GM18951 (cell line): Measurements from ENCODE around the gene DNM2.

ENCODE experiments used
- POLR2A ChIP-seq: IDR thresholded peaks from 4 replicates; pipeline ENCODE4 v1.6.1; 2011; ENCODE audit warnings: mild to moderate bottlenecking; ENCODE audit not compliant: insufficient read length, insufficient read depth; ENCODE audit errors: extremely low read depth
- in situ Hi-C: fragments of 300-500 bp; cut with MboI; formaldehyde crosslinking; loops from one replicate; pipeline ENCODE4 v1.12.0; 2022; ENCODE audit warnings: low sequenced_read_pairs, mixed read lengths, inconsistent platforms; ENCODE audit not compliant: unreplicated experiment

Gene DNM2

DNA sequence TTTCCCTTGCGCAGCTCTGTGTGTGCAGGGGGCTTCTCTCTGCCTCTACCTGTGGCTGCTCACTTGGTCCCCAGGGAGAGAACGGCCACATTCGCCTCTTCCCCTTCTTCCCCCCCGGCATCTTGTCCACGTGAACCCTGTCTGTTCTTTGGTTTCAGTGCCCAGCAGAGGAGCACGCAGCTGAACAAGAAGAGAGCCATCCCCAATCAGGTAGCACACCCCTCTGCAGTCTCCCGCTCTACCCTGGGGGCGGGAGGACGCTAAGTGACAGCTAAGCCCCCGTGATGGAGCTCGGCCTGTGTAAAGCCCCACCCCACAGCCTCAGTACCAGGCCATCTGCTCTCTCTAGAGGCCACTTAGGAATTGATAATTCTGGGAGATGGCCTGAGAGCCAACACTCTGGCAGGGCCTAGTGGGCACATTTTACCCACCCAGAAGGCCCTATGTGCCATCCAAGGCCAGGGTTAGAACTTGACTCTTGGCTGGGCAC is 87.9 kb downstream of the DNM2 start:
- no peak for TF ChIP-seq POLR2A
- in situ Hi-C loops = no loop called here

GRCh38 chr19:10808937-10809649 is 91.2 kb downstream of the DNM2 start:
- in situ Hi-C loops = no loop called here
- no peak for TF ChIP-seq POLR2A

DNA sequence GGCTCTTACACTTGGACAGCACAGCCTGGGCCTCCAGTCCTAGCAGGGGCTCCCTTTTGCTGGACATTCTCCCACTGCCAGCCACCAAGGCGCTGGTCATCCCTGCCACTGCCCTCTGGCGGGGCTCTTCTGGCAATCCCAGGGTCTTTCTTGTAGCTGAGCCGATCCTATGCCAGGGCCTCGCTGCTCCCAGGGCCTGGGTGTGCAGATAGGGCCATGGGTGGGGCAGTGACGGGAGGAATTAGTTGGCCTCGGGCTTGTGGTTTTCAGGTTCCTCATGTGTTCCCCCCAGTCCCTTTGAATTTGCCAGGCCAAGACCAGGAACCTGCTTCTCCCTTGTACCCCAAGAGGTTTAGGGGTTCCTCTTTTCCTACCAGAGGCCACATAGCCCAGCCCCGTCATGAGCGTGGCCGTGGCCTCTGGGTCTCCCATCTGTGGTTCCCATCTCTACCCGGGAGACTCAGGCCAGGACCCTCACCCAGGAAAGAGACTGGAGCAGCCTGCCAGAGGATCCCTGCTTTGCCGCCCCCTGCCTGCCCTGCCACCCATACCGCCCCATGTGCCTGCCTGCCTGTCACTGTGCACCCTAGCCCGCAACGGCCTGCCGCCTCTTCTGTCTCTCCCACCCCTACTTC is 91.9 kb downstream of the DNM2 start:
- TF ChIP-seq POLR2A = no peak
- in situ Hi-C loops = no loop called here

DNA sequence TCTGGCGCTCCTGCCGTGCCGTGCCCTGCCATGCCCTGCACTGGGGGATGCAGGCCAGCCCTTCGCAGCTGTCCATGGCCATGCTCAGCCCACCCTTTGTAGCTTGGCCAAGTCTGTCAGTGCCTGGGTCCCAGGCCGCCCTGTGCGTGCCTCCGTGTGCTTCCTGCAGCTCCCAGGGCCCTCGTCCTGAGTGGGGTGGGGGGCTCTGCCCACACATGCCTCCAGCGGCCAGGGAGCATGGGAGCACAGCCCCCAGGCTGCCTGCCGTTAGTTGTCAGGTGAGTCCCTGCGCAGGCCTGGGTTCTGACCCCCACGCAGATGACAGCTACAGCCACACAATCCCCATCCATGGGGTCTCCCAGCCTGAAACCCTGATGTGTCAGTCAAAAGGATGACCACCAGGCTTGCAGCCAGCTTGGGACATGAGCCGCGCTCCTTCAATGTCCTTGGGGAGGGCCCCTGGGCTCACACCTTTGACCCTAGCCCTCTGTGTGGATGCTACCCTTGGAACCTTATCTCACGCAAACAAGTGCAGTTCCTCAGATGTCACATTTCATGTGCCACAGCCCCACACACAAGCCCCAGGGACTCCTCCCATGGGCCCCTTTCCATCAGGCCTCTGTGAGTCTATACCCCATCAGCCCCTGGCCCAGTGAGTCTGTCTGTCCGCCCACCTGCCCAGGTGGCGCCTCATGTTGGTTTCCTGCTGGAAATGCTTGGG is 93.7 kb downstream of the DNM2 start:
- in situ Hi-C loops = no loop called here
- TF ChIP-seq POLR2A = no peak

DNA sequence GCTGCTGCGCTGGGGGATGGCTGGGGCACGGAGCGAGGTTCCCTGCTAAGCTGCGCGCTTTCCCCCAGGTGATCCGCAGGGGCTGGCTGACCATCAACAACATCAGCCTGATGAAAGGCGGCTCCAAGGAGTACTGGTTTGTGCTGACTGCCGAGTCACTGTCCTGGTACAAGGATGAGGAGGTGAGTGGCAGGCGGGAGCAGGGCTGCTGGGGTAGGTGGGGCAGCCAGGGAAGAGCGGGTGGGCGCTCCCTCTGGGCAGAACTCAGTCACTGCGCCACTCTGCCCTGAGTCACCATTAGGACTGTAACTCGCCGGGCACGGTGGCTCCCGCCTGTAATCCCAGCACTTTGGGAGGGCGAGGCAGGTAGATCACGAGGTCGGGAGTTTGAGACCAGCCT is 94.3 kb downstream of the DNM2 start:
- TF ChIP-seq POLR2A = no peak

DNA sequence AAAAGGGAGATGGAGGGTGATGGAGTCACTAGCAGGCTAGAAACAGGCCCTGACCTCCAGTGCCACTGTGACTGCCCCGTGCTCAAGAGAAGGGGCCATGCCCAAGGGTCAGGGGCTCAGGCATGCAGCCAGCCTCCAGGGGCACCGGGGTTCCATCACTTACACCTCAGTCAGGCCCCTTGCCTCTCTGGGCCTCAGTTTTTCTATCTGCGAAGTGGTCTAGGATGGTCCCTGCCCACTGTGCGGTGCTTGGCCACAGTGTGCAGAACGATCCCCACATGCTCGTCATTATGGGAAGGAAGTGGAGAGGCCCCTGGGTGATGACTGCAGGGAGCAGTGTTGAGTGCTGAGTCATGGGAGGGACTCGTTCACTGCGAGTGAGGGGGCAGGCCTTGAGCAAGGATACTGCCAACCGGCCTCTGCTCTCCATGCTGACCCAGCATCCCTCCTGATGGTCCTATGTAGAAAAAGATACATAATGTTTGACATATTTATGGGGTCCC is 95.1 kb downstream of the DNM2 start:
- TF ChIP-seq POLR2A = no peak

More for the DNA sequence above, 94.3 kb downstream of the DNM2 start:
- in situ Hi-C loops = no loop called here

DNA sequence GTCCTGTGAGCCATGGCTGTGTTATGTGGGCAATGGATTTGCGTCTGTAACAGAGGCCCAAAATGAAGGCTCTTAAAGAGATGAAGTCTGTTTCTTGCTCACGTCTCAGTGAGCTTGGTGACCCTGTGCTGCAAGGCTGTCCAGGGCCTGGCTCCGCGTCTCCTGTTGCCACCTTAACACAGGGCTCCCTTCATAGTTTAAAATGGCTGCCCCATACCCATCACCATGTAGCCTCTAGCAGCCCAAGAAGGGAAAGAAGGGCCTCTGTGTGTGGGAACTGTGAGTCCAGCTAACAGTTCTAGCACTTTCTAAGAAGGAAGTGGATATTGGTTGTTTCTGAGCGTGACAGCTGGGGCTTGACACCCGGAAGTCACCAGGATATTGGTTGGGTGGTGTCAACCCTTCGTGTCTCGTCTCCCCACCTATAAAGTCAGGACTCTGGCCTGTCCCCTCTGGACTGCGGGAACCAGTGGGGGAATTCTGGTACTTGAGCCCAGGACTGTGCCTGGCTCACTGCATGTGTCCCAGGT is 97.2 kb downstream of the DNM2 start:
- no peak for TF ChIP-seq POLR2A
- in situ Hi-C loops = no loop called here

More for the DNA sequence above, 95.1 kb downstream of the DNM2 start:
- in situ Hi-C loops = no loop called here

DNA sequence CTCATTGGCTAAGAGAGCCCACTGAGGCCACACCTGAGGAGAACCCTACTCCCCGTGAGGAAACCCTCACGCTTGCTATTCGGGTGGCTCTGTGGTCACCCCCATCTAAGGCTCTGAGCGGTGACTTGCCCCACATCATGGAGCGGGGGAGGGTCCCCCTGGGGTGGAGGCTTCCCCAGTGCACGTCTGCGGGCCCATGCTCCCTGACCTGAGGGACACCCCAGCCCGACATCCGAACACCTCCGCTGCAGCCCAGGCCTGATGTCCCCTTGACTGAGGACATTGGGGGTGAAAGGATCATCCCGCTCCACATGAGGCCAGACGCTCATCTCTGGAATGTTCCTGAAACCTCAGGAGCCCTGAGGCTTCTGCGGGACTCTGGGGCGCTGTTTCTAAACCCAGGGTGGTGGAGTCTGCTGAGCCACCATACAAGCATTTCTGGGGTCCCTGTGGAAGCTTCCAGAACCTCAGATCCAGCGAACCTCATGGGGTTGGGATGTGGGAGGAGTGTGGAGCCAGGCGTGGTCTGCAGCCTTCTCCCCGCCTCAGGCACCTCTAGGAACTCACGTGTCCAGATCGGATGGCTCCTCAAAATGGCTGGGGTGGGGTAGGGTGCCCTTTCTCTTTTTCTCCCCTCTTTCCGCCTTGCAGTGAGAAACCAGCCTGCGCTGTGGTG is 98.2 kb downstream of the DNM2 start:
- no peak for TF ChIP-seq POLR2A
- in situ Hi-C loops = no loop called here

GRCh38 chr19:10816691-10817090 is 98.8 kb downstream of the DNM2 start:
- TF ChIP-seq POLR2A = no peak
- in situ Hi-C loops = no loop called here

DNA sequence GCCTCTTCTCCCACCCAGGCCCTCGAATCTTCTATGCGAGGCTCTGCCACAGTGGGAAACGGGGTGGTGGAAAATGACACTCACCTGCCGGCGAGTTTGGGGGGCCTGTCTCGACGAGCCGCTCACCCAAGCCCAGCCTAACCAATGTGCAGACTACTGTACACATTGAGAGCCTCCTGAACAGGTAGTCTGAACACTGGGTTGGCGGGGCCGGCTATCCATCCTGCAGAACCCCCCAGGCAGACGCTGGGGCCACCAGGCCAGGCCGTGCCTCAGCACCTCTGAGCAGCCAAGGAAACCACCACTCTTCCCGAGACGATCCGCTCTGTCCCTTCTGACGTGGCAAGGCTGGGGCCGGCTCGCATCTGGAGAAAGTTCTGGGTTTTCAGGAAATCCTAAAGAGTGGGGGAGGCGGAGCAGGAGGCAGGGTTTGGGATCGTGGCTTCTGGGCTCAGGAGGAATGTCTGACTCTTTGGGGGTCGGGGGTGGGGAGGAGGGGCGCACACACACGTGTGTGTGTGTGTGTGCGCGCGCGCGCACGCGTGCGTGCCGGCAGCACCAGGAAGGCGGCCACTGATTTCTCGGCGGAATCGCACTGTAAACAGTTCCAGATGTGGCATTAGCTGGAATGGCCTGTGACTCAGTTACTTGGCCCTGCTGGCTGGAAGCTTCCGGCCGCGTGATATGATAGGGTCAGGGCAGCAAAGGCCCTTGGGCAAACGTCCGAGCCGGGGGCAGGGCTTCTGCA is 99.6 kb downstream of the DNM2 start:
- TF ChIP-seq POLR2A = no peak
- in situ Hi-C loops = no loop called here

- TF ChIP-seq POLR2A = no peak
- in situ Hi-C loops = no loop called here
These were observed 100.6 kb downstream of the DNM2 start for GRCh38 chr19:10818301-10819123.
